ENCODE measurements around the gene NFIB. TPM values are rescaled to one million over a fixed set of nuclear protein-coding genes. Genes with fewer than 3 reads are reported as not detected.

NFIB gene
- total RNA-seq, 1 experiment from 2014 or later = 0.61 TPM

GRCh38 chr9:14188538-14188937 lies 125.4 kb downstream of the NFIB start:
- H3K4me1 ChIP-seq = no peaks in the 10 kb centered on the region
- no peak for DNase-seq
- intact Hi-C loops (cut with micrococcal nuclease; ENCODE audit: unreplicated experiment) = no loop called here
- no peak overlapping the region for H3K27ac Mint-ChIP-seq (ENCODE audit: unreplicated experiment)
- H3K27me3 Mint-ChIP-seq (ENCODE audit: insufficient read depth, unreplicated experiment) = peaks cover 2% of the 10 kb centered on the region
- POLR2A ChIA-PET = no interaction called here
- no peaks in the 10 kb centered on the region for H3K9me3 ChIP-seq
- H3K9me3 Mint-ChIP-seq (ENCODE audit: unreplicated experiment) = no peaks in the 10 kb centered on the region
- H3K4me1 Mint-ChIP-seq (ENCODE audit: low read depth, unreplicated experiment) = no peaks in the 10 kb centered on the region
- TF ChIP-seq CTCF (IDR thresholded peaks at IDR 0.05; ENCODE audit: insufficient read depth in 1 of 2, low read depth in 1 of 2, low read length in 1 of 2, severe bottlenecking in 1 of 2, unreplicated experiment in 1 of 2) = no peak
- no TSS peak for BruUV-seq (replicated peaks)
- H3K4me3 ChIP-seq (ENCODE audit: low read depth, low read length) = no peak overlapping the region
- no peaks in the 10 kb centered on the region for H3K27me3 ChIP-seq (replicated peaks; ENCODE audit: control insufficient read depth, insufficient read depth, low read length)
- CTCF ChIA-PET = no interaction called here
- H3K4me3 Mint-ChIP-seq (ENCODE audit: unreplicated experiment) = no peak overlapping the region
- H3K36me3 Mint-ChIP-seq (ENCODE audit: insufficient read depth, unreplicated experiment) = no peaks in the 10 kb centered on the region
- H3K36me3 ChIP-seq (ENCODE audit: control insufficient read depth, insufficient read depth, low read length) = no peaks in the 10 kb centered on the region

DNA sequence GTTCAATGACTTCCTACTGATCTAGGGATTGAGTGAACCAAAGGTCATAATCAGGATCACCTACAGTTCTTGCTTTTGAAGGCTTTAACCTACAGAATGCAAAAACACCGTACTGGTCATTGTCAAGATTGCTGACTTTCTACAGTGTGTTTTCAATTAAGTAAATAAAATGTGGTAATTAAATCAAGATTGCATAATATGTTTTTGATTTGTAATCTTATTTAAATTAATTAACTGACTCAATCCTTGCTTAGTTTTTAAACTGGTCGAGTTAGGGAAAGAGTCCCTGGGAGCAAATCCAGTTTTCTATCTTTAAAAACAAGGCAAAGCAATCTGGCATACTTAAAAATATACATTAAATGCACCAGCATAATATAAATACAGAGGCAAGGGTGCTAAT lies 125.9 kb downstream of the NFIB start:
- H3K27ac Mint-ChIP-seq (ENCODE audit: unreplicated experiment) = no peak overlapping the region
- intact Hi-C loops (cut with micrococcal nuclease; ENCODE audit: unreplicated experiment) = no loop called here
- H3K4me3 Mint-ChIP-seq (ENCODE audit: unreplicated experiment) = no peak overlapping the region
- ChIA-PET POLR2A (no interaction called here), CTCF (no interaction called here)
- TF ChIP-seq CTCF (IDR thresholded peaks at IDR 0.05; ENCODE audit: insufficient read depth in 1 of 2, low read depth in 1 of 2, low read length in 1 of 2, severe bottlenecking in 1 of 2, unreplicated experiment in 1 of 2) = no peak
- DNase-seq = no peak
- H3K27me3 Mint-ChIP-seq (ENCODE audit: insufficient read depth, unreplicated experiment) = peaks cover 2% of the 10 kb centered on the region
- Histone ChIP-seq H3K27me3 (replicated peaks; ENCODE audit: control insufficient read depth, insufficient read depth, low read length) (no peaks in the 10 kb centered on the region), H3K4me3 (ENCODE audit: low read depth, low read length) (no peak overlapping the region), H3K36me3 (ENCODE audit: control insufficient read depth, insufficient read depth, low read length) (no peaks in the 10 kb centered on the region), H3K4me1 (no peaks in the 10 kb centered on the region), H3K9me3 (no peaks in the 10 kb centered on the region)
- no peaks in the 10 kb centered on the region for H3K4me1 Mint-ChIP-seq (ENCODE audit: low read depth, unreplicated experiment)
- no TSS peak for BruUV-seq (replicated peaks)
- H3K9me3 Mint-ChIP-seq (ENCODE audit: unreplicated experiment) = no peaks in the 10 kb centered on the region
- no peaks in the 10 kb centered on the region for H3K36me3 Mint-ChIP-seq (ENCODE audit: insufficient read depth, unreplicated experiment)

DNA sequence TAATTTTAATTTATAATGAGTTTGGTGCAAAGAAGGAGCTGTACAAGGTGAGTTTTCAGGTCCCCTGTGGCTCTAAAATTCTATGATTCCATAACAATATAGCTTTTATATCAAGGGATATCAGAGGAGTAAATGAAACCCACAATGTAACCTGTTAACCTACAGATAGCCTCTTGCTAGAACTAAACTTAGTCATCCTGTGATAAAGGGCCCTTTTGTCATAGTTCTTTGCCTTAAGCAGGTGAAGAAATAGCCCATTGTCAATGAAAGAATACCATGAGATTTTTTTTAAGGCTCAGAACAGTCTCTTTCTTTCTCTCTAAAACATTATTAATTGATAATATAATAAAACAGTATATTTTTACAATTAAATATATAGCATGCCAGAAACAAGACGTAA lies 127.8 kb downstream of the NFIB start:
- DNase-seq = no peak
- H3K4me3 Mint-ChIP-seq (ENCODE audit: unreplicated experiment) = no peak overlapping the region
- H3K9me3 Mint-ChIP-seq (ENCODE audit: unreplicated experiment) = no peaks in the 10 kb centered on the region
- peaks cover 2% of the 10 kb centered on the region for H3K27me3 Mint-ChIP-seq (ENCODE audit: insufficient read depth, unreplicated experiment)
- intact Hi-C loops (cut with micrococcal nuclease; ENCODE audit: unreplicated experiment) = no loop called here
- no peak for TF ChIP-seq CTCF (IDR thresholded peaks at IDR 0.05; ENCODE audit: insufficient read depth in 1 of 2, low read depth in 1 of 2, low read length in 1 of 2, severe bottlenecking in 1 of 2, unreplicated experiment in 1 of 2)
- Histone ChIP-seq H3K4me1 (no peaks in the 10 kb centered on the region), H3K27me3 (replicated peaks; ENCODE audit: control insufficient read depth, insufficient read depth, low read length) (no peaks in the 10 kb centered on the region), H3K4me3 (ENCODE audit: low read depth, low read length) (no peak overlapping the region), H3K36me3 (ENCODE audit: control insufficient read depth, insufficient read depth, low read length) (no peaks in the 10 kb centered on the region), H3K9me3 (no peaks in the 10 kb centered on the region)
- no peaks in the 10 kb centered on the region for H3K4me1 Mint-ChIP-seq (ENCODE audit: low read depth, unreplicated experiment)
- ChIA-PET CTCF (no interaction called here), POLR2A (no interaction called here)
- BruUV-seq (replicated peaks) = no TSS peak
- H3K36me3 Mint-ChIP-seq (ENCODE audit: insufficient read depth, unreplicated experiment) = no peaks in the 10 kb centered on the region
- no peak overlapping the region for H3K27ac Mint-ChIP-seq (ENCODE audit: unreplicated experiment)
